ENCODE data around the gene TMIGD2.

TMIGD2 gene

GRCh38 chr19:4327252-4327876 is 25.2 kb upstream of the TMIGD2 start:
- ChIA-PET POLR2A (interaction anchor here (1.1 kb wide), 2 partner anchors 16 to 73 kb away, joined by 3 to 5 read pairs; partner anchors contain the start of genes MPND and SH3GL1), CTCF (interaction anchor here (0.9 to 1.1 kb wide), 2 partner anchors 8 to 60 kb away, joined by 4 to 5 read pairs; no protein-coding TSS in a partner anchor)
- Histone ChIP-seq H3K27me3 (replicated peaks in 2 of 5; ENCODE audit: control insufficient read depth in 4 of 5, insufficient read depth in 5 of 5, low read length in 4 of 5) (peaks cover 0 to 20% (median 7%) of the 10 kb centered on the region in 5 experiments), H3K27ac (ENCODE audit: insufficient read depth in 1 of 2, low read depth in 1 of 2, low read length in 2 of 2, poor library complexity in 1 of 2, severe bottlenecking in 2 of 2) (no peak overlapping the region), H3K36me3 (ENCODE audit: control insufficient read depth in 4 of 4, insufficient read depth in 4 of 4, low read length in 3 of 4) (no peaks in the 10 kb centered on the region), H3K4me1 (ENCODE audit: control extremely low read depth in 1 of 4, control insufficient read depth in 4 of 4, insufficient read depth in 4 of 4, low read length in 3 of 4) (peaks cover 0 to 27% (median 24%) of the 10 kb centered on the region in 4 experiments), H3K9me3 (ENCODE audit: control extremely low read depth in 1 of 5, control insufficient read depth in 4 of 5, insufficient read depth in 2 of 5, low read depth in 1 of 5, low read length in 4 of 5) (no peaks in the 10 kb centered on the region), H3K4me3 (ENCODE audit: control insufficient read depth in 1 of 7, extremely low read depth in 1 of 7, insufficient read depth in 4 of 7, low read depth in 2 of 7, low read length in 6 of 7) (peak overlapping the region; percentile 13 to 82 (median 57))
- DNase-seq = peak; percentile 71 to 83 (median 72)
- 2% methylated on average over 28 of the region's 30 CpGs for WGBS (ENCODE audit: insufficient coverage)

GRCh38 chr19:4326837-4327251 is 24.7 kb upstream of the TMIGD2 start:
- CTCF ChIA-PET = interaction anchor here (1.5 kb wide), 1 partner anchor 25 kb away, joined by 3 read pairs; no protein-coding TSS in a partner anchor
- Histone ChIP-seq H3K9me3 (ENCODE audit: control extremely low read depth in 1 of 5, control insufficient read depth in 4 of 5, insufficient read depth in 2 of 5, low read depth in 1 of 5, low read length in 4 of 5) (no peaks in the 10 kb centered on the region), H3K4me1 (ENCODE audit: control extremely low read depth in 1 of 4, control insufficient read depth in 4 of 4, insufficient read depth in 4 of 4, low read length in 3 of 4) (peaks cover 0 to 27% (median 24%) of the 10 kb centered on the region in 4 experiments), H3K36me3 (ENCODE audit: control insufficient read depth in 4 of 4, insufficient read depth in 4 of 4, low read length in 3 of 4) (no peaks in the 10 kb centered on the region), H3K27ac (ENCODE audit: insufficient read depth in 1 of 2, low read depth in 1 of 2, low read length in 2 of 2, poor library complexity in 1 of 2, severe bottlenecking in 2 of 2) (no peak overlapping the region), H3K4me3 (ENCODE audit: control insufficient read depth in 1 of 7, extremely low read depth in 1 of 7, insufficient read depth in 4 of 7, low read depth in 2 of 7, low read length in 6 of 7) (peak overlapping the region in 3 of 7 experiments; percentile 51 to 82 (median 57)), H3K27me3 (replicated peaks in 2 of 5; ENCODE audit: control insufficient read depth in 4 of 5, insufficient read depth in 5 of 5, low read length in 4 of 5) (peaks cover 0 to 20% (median 7%) of the 10 kb centered on the region in 5 experiments)
- POLR2A ChIA-PET = no interaction called here
- 2% methylated on average over 20 of the region's 33 CpGs for WGBS (ENCODE audit: insufficient coverage)
- DNase-seq = peak in 2 of 3 donors; percentile 47 to 55

GRCh38 chr19:4326215-4326836 is 24.1 kb upstream of the TMIGD2 start:
- Histone ChIP-seq H3K4me1 (ENCODE audit: control extremely low read depth in 1 of 4, control insufficient read depth in 4 of 4, insufficient read depth in 4 of 4, low read length in 3 of 4) (peaks cover 0 to 27% (median 24%) of the 10 kb centered on the region in 4 experiments), H3K36me3 (ENCODE audit: control insufficient read depth in 4 of 4, insufficient read depth in 4 of 4, low read length in 3 of 4) (no peaks in the 10 kb centered on the region), H3K9me3 (ENCODE audit: control extremely low read depth in 1 of 5, control insufficient read depth in 4 of 5, insufficient read depth in 2 of 5, low read depth in 1 of 5, low read length in 4 of 5) (peaks cover 0 to 1% (median 0%) of the 10 kb centered on the region in 5 experiments), H3K27me3 (replicated peaks in 2 of 5; ENCODE audit: control insufficient read depth in 4 of 5, insufficient read depth in 5 of 5, low read length in 4 of 5) (peaks cover 0 to 20% (median 7%) of the 10 kb centered on the region in 5 experiments), H3K4me3 (ENCODE audit: control insufficient read depth in 1 of 7, extremely low read depth in 1 of 7, insufficient read depth in 4 of 7, low read depth in 2 of 7, low read length in 6 of 7) (peak overlapping the region in 2 of 7 experiments; percentile 57 to 82), H3K27ac (ENCODE audit: insufficient read depth in 1 of 2, low read depth in 1 of 2, low read length in 2 of 2, poor library complexity in 1 of 2, severe bottlenecking in 2 of 2) (no peak overlapping the region)
- ChIA-PET CTCF (interaction anchor here (1.5 kb wide), 1 partner anchor 26 kb away, joined by 3 read pairs; no protein-coding TSS in a partner anchor), POLR2A (no interaction called here)
- no peak for DNase-seq
- 48% methylated on average over 7 of the region's 13 CpGs for WGBS (ENCODE audit: insufficient coverage)

GRCh38 chr19:4324228-4324627 is 22.0 kb upstream of the TMIGD2 start:
- Histone ChIP-seq H3K36me3 (ENCODE audit: control insufficient read depth in 4 of 4, insufficient read depth in 4 of 4, low read length in 3 of 4) (no peaks in the 10 kb centered on the region), H3K4me3 (ENCODE audit: control insufficient read depth in 1 of 7, extremely low read depth in 1 of 7, insufficient read depth in 4 of 7, low read depth in 2 of 7, low read length in 6 of 7) (no peak overlapping the region), H3K27ac (ENCODE audit: insufficient read depth in 1 of 2, low read depth in 1 of 2, low read length in 2 of 2, poor library complexity in 1 of 2, severe bottlenecking in 2 of 2) (no peak overlapping the region), H3K4me1 (ENCODE audit: control extremely low read depth in 1 of 4, control insufficient read depth in 4 of 4, insufficient read depth in 4 of 4, low read length in 3 of 4) (peaks cover 0 to 26% (median 23%) of the 10 kb centered on the region in 4 experiments), H3K9me3 (ENCODE audit: control extremely low read depth in 1 of 5, control insufficient read depth in 4 of 5, insufficient read depth in 2 of 5, low read depth in 1 of 5, low read length in 4 of 5) (peaks cover 0 to 6% (median 0%) of the 10 kb centered on the region in 5 experiments), H3K27me3 (replicated peaks in 2 of 5; ENCODE audit: control insufficient read depth in 4 of 5, insufficient read depth in 5 of 5, low read length in 4 of 5) (peaks cover 0 to 20% (median 7%) of the 10 kb centered on the region in 5 experiments)
- 89% methylated on average over 10 of the region's 12 CpGs for WGBS (ENCODE audit: insufficient coverage)
- no peak for DNase-seq
- POLR2A ChIA-PET = no interaction called here
- CTCF ChIA-PET = interaction anchor here (1.8 kb wide), 1 partner anchor 28 kb away, joined by 7 read pairs; no protein-coding TSS in a partner anchor

- H3K4me3 ChIP-seq (ENCODE audit: control insufficient read depth in 1 of 7, extremely low read depth in 1 of 7, insufficient read depth in 4 of 7, low read depth in 2 of 7, low read length in 6 of 7) = no peak overlapping the region
- no peak for DNase-seq
- POLR2A ChIA-PET = interaction anchor here (0.6 kb wide), 1 partner anchor 96 kb away, joined by 3 read pairs; no protein-coding TSS in a partner anchor
- H3K9me3 ChIP-seq (ENCODE audit: control extremely low read depth in 1 of 5, control insufficient read depth in 4 of 5, insufficient read depth in 2 of 5, low read depth in 1 of 5, low read length in 4 of 5) = peaks cover 0 to 6% (median 0%) of the 10 kb centered on the region in 5 experiments
- CTCF ChIA-PET = interaction anchor here (1.8 kb wide), 1 partner anchor 28 kb away, joined by 7 read pairs; no protein-coding TSS in a partner anchor
- peaks cover 0 to 23% (median 20%) of the 10 kb centered on the region in 4 experiments for H3K4me1 ChIP-seq (ENCODE audit: control extremely low read depth in 1 of 4, control insufficient read depth in 4 of 4, insufficient read depth in 4 of 4, low read length in 3 of 4)
- no peak overlapping the region for H3K27ac ChIP-seq (ENCODE audit: insufficient read depth in 1 of 2, low read depth in 1 of 2, low read length in 2 of 2, poor library complexity in 1 of 2, severe bottlenecking in 2 of 2)
- 92% methylated on average over 8 of the region's 9 CpGs for WGBS (ENCODE audit: insufficient coverage)
- peaks cover 0 to 20% (median 7%) of the 10 kb centered on the region in 5 experiments for H3K27me3 ChIP-seq (replicated peaks in 2 of 5; ENCODE audit: control insufficient read depth in 4 of 5, insufficient read depth in 5 of 5, low read length in 4 of 5)
- H3K36me3 ChIP-seq (ENCODE audit: control insufficient read depth in 4 of 4, insufficient read depth in 4 of 4, low read length in 3 of 4) = no peaks in the 10 kb centered on the region
Observed at GRCh38 chr19:4323692-4324091, 21.5 kb upstream of the TMIGD2 start.

- Histone ChIP-seq H3K9me3 (ENCODE audit: control extremely low read depth in 1 of 5, control insufficient read depth in 4 of 5, insufficient read depth in 2 of 5, low read depth in 1 of 5, low read length in 4 of 5) (peaks cover 0 to 6% (median 0%) of the 10 kb centered on the region in 5 experiments), H3K4me1 (ENCODE audit: control extremely low read depth in 1 of 4, control insufficient read depth in 4 of 4, insufficient read depth in 4 of 4, low read length in 3 of 4) (peaks cover 0 to 22% (median 18%) of the 10 kb centered on the region in 4 experiments), H3K27ac (ENCODE audit: insufficient read depth in 1 of 2, low read depth in 1 of 2, low read length in 2 of 2, poor library complexity in 1 of 2, severe bottlenecking in 2 of 2) (no peak overlapping the region), H3K36me3 (ENCODE audit: control insufficient read depth in 4 of 4, insufficient read depth in 4 of 4, low read length in 3 of 4) (no peaks in the 10 kb centered on the region), H3K4me3 (ENCODE audit: control insufficient read depth in 1 of 7, extremely low read depth in 1 of 7, insufficient read depth in 4 of 7, low read depth in 2 of 7, low read length in 6 of 7) (no peak overlapping the region), H3K27me3 (replicated peaks in 2 of 5; ENCODE audit: control insufficient read depth in 4 of 5, insufficient read depth in 5 of 5, low read length in 4 of 5) (peaks cover 0 to 20% (median 7%) of the 10 kb centered on the region in 5 experiments)
- no peak for DNase-seq
- CTCF ChIA-PET = interaction anchor here (1.8 to 4.6 kb wide), 2 partner anchors 17 to 29 kb away, joined by 7 to 18 read pairs; no protein-coding TSS in a partner anchor
- POLR2A ChIA-PET = interaction anchor here (0.6 kb wide), 1 partner anchor 97 kb away, joined by 3 read pairs; no protein-coding TSS in a partner anchor
- WGBS (ENCODE audit: insufficient coverage) = 90% methylated on average over 31 of the region's 37 CpGs
Observed at GRCh38 chr19:4322942-4323665, 20.9 kb upstream of the TMIGD2 start.
